Measurements from ENCODE around the gene PREB.

DNA sequence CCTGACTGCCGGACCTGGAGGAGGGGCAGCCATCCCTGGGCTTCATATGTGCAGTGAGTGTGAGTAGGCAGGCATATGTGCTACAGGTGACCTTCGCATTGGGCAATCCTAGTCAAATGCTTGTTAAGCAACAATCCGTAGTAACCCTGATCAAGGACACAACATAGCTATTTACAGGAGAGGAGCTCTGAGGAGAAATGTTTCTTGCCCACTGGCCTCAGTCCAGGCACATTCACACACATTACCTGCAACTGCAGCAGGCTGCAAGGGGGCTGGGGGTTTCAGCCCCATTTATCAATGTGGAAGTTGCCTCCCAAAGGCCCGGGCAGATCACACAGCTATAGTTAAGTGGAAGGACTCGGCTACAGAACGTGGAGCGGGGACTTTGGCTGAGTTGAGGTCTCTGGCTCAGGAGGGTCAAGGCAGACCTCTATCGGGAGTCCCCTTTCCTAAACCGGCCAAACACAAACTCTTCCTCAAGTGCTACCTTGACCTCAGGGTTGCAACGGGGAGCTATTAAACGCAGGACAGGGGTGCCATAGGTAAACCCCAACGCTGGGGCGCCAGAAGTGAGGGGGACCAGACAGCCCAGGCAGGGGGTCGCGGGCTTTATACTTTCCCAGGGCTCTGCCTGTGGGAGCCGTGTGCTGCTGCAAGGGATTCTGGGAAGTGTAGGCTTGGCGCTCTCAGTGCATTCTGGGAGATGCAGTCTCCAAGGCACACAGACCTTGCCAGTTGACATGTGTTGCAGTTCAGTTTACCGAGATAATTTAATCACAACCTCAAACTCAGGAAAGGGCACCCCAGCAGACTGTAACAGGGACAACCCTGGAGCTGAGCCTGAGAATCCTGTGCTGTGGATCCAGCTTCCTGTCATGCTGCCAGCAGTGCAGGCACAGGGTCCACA, 38.4 kb downstream of the PREB start:
- TF ChIP-seq POLR2A (IDR thresholded peaks at IDR 0.05) (no peak), POLR2AphosphoS5 (IDR thresholded peaks at IDR 0.05) (peak; percentile 72)
